Activated CD4-positive, alpha-beta T cell treated with anti-CD3 and anti-CD28 coated beads, Interleukin-2, amount 10 ng/mL, durations not matched to agents 7 days and 5 days (primary cell): ENCODE measurements around the gene TTC36. TPM values are rescaled to one million over a fixed set of nuclear protein-coding genes. Genes with fewer than 3 reads are reported as not detected.
"Not testable (repeated sequence)": the region's sequence is repeated elsewhere in the genome, so short reads cannot be mapped to it uniquely, and the experiment has no call there.

Experiments used
- CTCF ChIA-PET: fragments of 350-600 bp; sonication (Branson Sonifier 250); formaldehyde crosslinking; loops from one replicate; lab custom pipeline; 2021; ENCODE audit warnings: antibody characterized with exemption; lab: Charles Lee
- POLR2A ChIA-PET: fragments of 350-600 bp; sonication (Branson Sonifier 250); formaldehyde crosslinking; loops from one replicate; lab custom pipeline; 2021; ENCODE audit warnings: antibody characterized with exemption; lab: Charles Lee
- DNase-seq: peaks from one replicate; pipeline ENCODE4 v3.0.0-alpha.2; 2020
- H3K27ac Mint-ChIP-seq: one replicate; pipeline ENCODE4 v1.8.0; 2021; ENCODE audit warnings: mild to moderate bottlenecking, moderate library complexity, mixed read lengths
- H3K27me3 Mint-ChIP-seq: one replicate; pipeline ENCODE4 v1.8.0; 2021; ENCODE audit warnings: mixed read lengths
- H3K36me3 Mint-ChIP-seq: one replicate; pipeline ENCODE4 v1.8.0; 2021; ENCODE audit warnings: low read depth, mixed read lengths
- H3K4me1 Mint-ChIP-seq: one replicate; pipeline ENCODE4 v1.8.0; 2021; ENCODE audit warnings: mixed read lengths
- H3K4me3 Mint-ChIP-seq: one replicate; pipeline ENCODE4 v1.8.0; 2021; ENCODE audit warnings: mild to moderate bottlenecking, moderate library complexity, mixed read lengths
- H3K9me3 Mint-ChIP-seq: one replicate; pipeline ENCODE4 v1.8.0; 2021; ENCODE audit warnings: mixed read lengths
- total RNA-seq, 2 experiments: library from RNA; stranded (reverse); gene quantifications; one replicate each; pipeline ENCODE4 v1.2.3, GENCODE V29; 2021

Gene TTC36
- total RNA-seq, 2 experiments from 2014 or later = 1.1 to 1.8 TPM

GRCh38 chr11:118570787-118571186 lies 43.5 kb downstream of the TTC36 start:
- H3K36me3 Mint-ChIP-seq = peaks cover 7% of the 10 kb centered on the region
- no peaks in the 10 kb centered on the region for H3K9me3 Mint-ChIP-seq
- POLR2A ChIA-PET = no interaction called here
- no peaks in the 10 kb centered on the region for H3K27me3 Mint-ChIP-seq
- H3K4me3 Mint-ChIP-seq = no peak overlapping the region
- H3K27ac Mint-ChIP-seq = no peak overlapping the region
- CTCF ChIA-PET = interaction anchor here (1.7 kb wide), 1 partner anchor 22 kb away, joined by 3 read pairs; no protein-coding TSS in a partner anchor
- no peak for DNase-seq
- H3K4me1 Mint-ChIP-seq = peaks cover 39% of the 10 kb centered on the region

GRCh38 chr11:118571701-118572060 lies 44.4 kb downstream of the TTC36 start:
- DNase-seq = peak; percentile 6
- H3K27ac Mint-ChIP-seq = peak overlapping the region; percentile 94
- peak overlapping the region; percentile 87 for H3K4me3 Mint-ChIP-seq
- POLR2A ChIA-PET, H3K9me3 Mint-ChIP-seq, H3K27me3 Mint-ChIP-seq: not testable (repeated sequence)
- H3K36me3 Mint-ChIP-seq = peaks cover 12% of the 10 kb centered on the region
- H3K4me1 Mint-ChIP-seq = peaks cover 41% of the 10 kb centered on the region
- CTCF ChIA-PET = interaction anchor here (0.7 to 1.2 kb wide), 3 partner anchors 14 to 1466 kb away, joined by 3 to 4 read pairs (median 4); no protein-coding TSS in a partner anchor

DNA sequence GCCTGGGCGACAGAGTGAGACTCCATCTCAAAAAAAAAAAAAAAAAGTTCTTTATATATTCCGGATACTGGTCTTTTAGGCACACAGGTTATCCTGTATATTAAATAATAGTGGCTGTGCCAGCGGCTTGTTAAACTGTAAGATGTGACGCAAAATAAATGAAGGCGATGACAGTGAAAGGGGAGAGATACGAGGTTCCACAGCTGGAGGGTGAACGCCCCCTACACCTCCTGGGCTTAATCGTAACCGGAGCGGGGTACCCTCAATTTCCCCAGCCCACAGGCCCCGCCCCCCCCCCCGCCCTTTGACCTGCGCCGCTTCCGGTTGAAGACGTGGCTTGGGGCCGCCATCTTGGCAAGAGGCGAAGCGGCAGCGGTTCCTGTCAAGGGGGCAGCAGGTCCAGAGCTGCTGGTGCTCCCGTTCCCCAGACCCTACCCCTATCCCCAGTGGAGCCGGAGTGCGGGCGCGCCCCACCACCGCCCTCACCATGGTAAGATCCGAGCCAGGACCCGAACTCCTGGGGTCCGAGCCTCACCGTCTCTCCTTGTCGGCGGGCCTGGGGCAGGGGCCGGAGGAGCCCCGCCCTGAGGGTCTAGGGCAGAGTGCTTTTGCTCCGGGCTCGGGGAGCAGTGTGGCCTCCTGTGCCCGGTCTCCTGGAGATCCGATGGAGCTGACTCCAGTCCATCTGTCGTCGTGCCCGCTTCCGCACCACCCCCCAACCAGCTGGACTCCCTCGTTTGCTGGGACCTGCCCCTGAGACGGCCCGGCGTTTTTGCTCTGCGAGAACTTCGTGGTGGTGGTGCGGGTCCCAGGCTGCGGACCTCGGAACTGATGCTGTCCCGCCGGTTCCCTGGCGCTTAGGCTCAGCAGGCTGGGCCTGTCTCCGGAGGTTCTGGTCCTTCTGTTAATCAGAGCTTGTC lies 45.0 kb downstream of the TTC36 start, which contains the start of gene ARCN1:
Gene ARCN1, plus strand, starts transcription at position 349 of the 920 bp plus-strand sequence. Its CDS starts 139 bp downstream, at position 488.
- Mint-ChIP-seq H3K27me3 (no peaks in the 10 kb centered on the region), H3K9me3 (no peaks in the 10 kb centered on the region), H3K4me1 (peaks cover 43% of the 10 kb centered on the region), H3K27ac (peak within 1 kb of the TSS; percentile 94), H3K36me3 (peaks cover 15% of the 10 kb centered on the region), H3K4me3 (peak within 1 kb of the TSS; percentile 87)
- ChIA-PET CTCF (interaction anchor here (0.7 to 1.2 kb wide), 4 partner anchors 14 to 1467 kb away, joined by 3 to 4 read pairs (median 4); no protein-coding TSS in a partner anchor), POLR2A (interaction anchor here (0.6 to 0.7 kb wide), 2 partner anchors 48 to 1518 kb away, joined by 3 read pairs; no protein-coding TSS in a partner anchor)
- DNase-seq = peak; percentile 82

GRCh38 chr11:118572981-118573550 lies 45.8 kb downstream of the TTC36 start:
- Mint-ChIP-seq H3K27me3 (no peaks in the 10 kb centered on the region), H3K9me3 (no peaks in the 10 kb centered on the region), H3K36me3 (peaks cover 20% of the 10 kb centered on the region), H3K27ac (peak overlapping the region; percentile 94), H3K4me3 (peak overlapping the region; percentile 87), H3K4me1 (peaks cover 46% of the 10 kb centered on the region)
- CTCF ChIA-PET = interaction anchor here (1.0 to 1.2 kb wide), 3 partner anchors 15 to 64 kb away, joined by 3 read pairs; no protein-coding TSS in a partner anchor
- peak; percentile 39 for DNase-seq
- POLR2A ChIA-PET = interaction anchor here (0.7 kb wide), 1 partner anchor 1519 kb away, joined by 3 read pairs; no protein-coding TSS in a partner anchor

DNA sequence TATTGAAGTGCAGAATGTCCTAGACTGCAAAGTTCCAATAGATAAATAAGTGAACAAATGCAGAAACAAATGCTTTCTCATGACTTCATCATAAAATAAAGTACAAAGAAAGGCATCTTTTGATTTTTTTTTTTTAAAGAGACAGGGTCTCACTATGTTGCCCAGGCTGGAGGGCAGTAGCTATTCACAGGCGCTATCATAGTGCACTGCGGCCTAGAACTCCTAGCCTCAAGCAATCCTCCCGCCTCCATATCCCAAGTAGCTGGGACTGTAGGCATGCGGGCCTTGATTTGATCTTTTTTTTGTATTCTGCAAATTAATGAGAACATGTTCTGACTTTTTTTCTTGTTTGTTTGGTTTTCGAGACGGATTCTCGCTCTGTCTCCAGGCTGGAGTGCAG lies 47.4 kb downstream of the TTC36 start:
- Mint-ChIP-seq H3K36me3 (peaks cover 25% of the 10 kb centered on the region), H3K4me3 (peak overlapping the region; percentile 34), H3K27ac (no peak overlapping the region), H3K4me1 (peaks cover 54% of the 10 kb centered on the region), H3K9me3 (no peaks in the 10 kb centered on the region), H3K27me3 (no peaks in the 10 kb centered on the region)
- POLR2A ChIA-PET = interaction anchor here (0.6 kb wide), 1 partner anchor 183 kb away, joined by 5 read pairs; no protein-coding TSS in a partner anchor
- DNase-seq = no peak
- CTCF ChIA-PET = no interaction called here

GRCh38 chr11:118577995-118578394 lies 50.7 kb downstream of the TTC36 start:
- DNase-seq, H3K9me3 Mint-ChIP-seq, H3K27ac Mint-ChIP-seq, POLR2A ChIA-PET, H3K27me3 Mint-ChIP-seq, H3K4me3 Mint-ChIP-seq, CTCF ChIA-PET: not testable (repeated sequence)
- H3K4me1 Mint-ChIP-seq = peaks cover 44% of the 10 kb centered on the region
- H3K36me3 Mint-ChIP-seq = peaks cover 30% of the 10 kb centered on the region

Other genes starting within 250 kb of the TTC36 start
- gene CD3E, start 222.7 kb upstream of the TTC36 start, total RNA-seq = 100 to 1,000 TPM; 680 to 841 TPM
- 100 to 1,000 TPM; 489 to 557 TPM for gene CD3D, start 184.8 kb upstream of the TTC36 start, total RNA-seq
- 100 to 1,000 TPM; 264 to 268 TPM for gene CD3G, start 183.1 kb upstream of the TTC36 start, total RNA-seq
- 10 to 100 TPM; 42.6 to 49.1 TPM for gene UBE4A, start 167.9 kb upstream of the TTC36 start, total RNA-seq
- gene ATP5MG, start 125.9 kb upstream of the TTC36 start, total RNA-seq = 100 to 1,000 TPM; 195 to 272 TPM
- gene KMT2A, start 91.0 kb upstream of the TTC36 start, total RNA-seq = 100 to 1,000 TPM in 1 of 2 experiments, 10 to 100 TPM in 1; 93.4 to 102 TPM
- 1 to 10 TPM; 7.8 to 9.5 TPM for gene TMEM25, start 3.7 kb downstream of the TTC36 start, total RNA-seq
- 10 to 100 TPM; 12.3 to 13.7 TPM for gene IFT46, start 38.5 kb downstream of the TTC36 start, total RNA-seq
- gene ARCN1, start 44.9 kb downstream of the TTC36 start, total RNA-seq = 100 to 1,000 TPM; 113 to 128 TPM
- gene PHLDB1, start 80.1 kb downstream of the TTC36 start, total RNA-seq = under 1 TPM; 0.06 to 0.12 TPM
- gene TREH, start 152.2 kb downstream of the TTC36 start, total RNA-seq = not detected